Gastroesophageal sphincter (tissue), 4 donors: ENCODE results near the gene RGS11. TPM values are rescaled to one million over a fixed set of nuclear protein-coding genes. Genes with fewer than 3 reads are reported as not detected.
"Not testable (repeated sequence)": the region's sequence is repeated elsewhere in the genome, so short reads cannot be mapped to it uniquely, and the experiment has no call there.

Source experiments
- ATAC-seq: fragments of 150-250 bp; one replicate; pipeline ENCODE4 v1.9.1; 2016; ENCODE audit warnings: mild to moderate bottlenecking, moderate library complexity
- H3K27ac ChIP-seq, 4 donors: fragments of 200-600 bp; sonication (generic) in 3 of 4; 1 replicate in 3 of 4; 2 replicates in 1 of 4; pipeline ENCODE4 v1.5.1; 2016 to 2019
- H3K27me3 ChIP-seq: fragments of 200-600 bp; sonication (generic); one replicate; pipeline ENCODE4 v1.5.1; 2019
- H3K36me3 ChIP-seq, 2 donors: fragments of 200-600 bp; sonication (generic); one replicate each; pipeline ENCODE4 v1.5.1; 2019; ENCODE audit warnings: control low read depth in 1 of 2
- H3K4me1 ChIP-seq, 3 donors: fragments of 200-600 bp; sonication (generic); 1 replicate in 2 of 3; 2 replicates in 1 of 3; pipeline ENCODE4 v1.5.1; 2016 to 2019; ENCODE audit warnings: control low read depth in 2 of 3
- H3K4me3 ChIP-seq, 2 donors: fragments of 200-600 bp; sonication (generic); one replicate each; pipeline ENCODE4 v1.5.1; 2019; ENCODE audit warnings: mild to moderate bottlenecking in 1 of 2, moderate library complexity in 1 of 2
- H3K9me3 ChIP-seq, 3 donors: fragments of 200-600 bp; sonication (generic); one replicate each; pipeline ENCODE4 v1.5.1; 2017 to 2019; ENCODE audit warnings: control low read depth in 2 of 3
- CTCF ChIP-seq, 4 experiments: fragments of 200-600 bp in 2 of 4; fragments of 450-650 bp in 2 of 4; sonication (generic) in 1 of 4; IDR thresholded peaks; one replicate each; pipeline ENCODE4 v1.5.1; 2017 to 2019; ENCODE audit warnings: antibody characterized with exemption in 4 of 4, mild to moderate bottlenecking in 2 of 4, moderate library complexity in 2 of 4
- EP300 ChIP-seq: sonication (generic); formaldehyde crosslinking; IDR thresholded peaks from one replicate; pipeline ENCODE4 v1.6.1; 2017; ENCODE audit warnings: antibody characterized with exemption, mild to moderate bottlenecking
- POLR2A ChIP-seq, 2 donors: fragments of 450-650 bp; IDR thresholded peaks; one replicate each; pipeline ENCODE4 v1.6.1; 2017; ENCODE audit warnings: antibody characterized with exemption in 2 of 2, mild to moderate bottlenecking in 2 of 2, moderate library complexity in 1 of 2
- POLR2AphosphoS5 ChIP-seq: sonication (generic); formaldehyde crosslinking; IDR thresholded peaks from one replicate; pipeline ENCODE4 v1.6.1; 2017; ENCODE audit warnings: antibody characterized with exemption
- WGBS, 2 donors: methylation state at CpG; one replicate each; pipeline ENCODE4 v1.1.5; 2018; ENCODE audit warnings: low coverage in 1 of 2; 5-methylcytosine and 5-hydroxymethylcytosine counted together
- total RNA-seq, 4 donors: library from RNA; depleted of rRNA; stranded (reverse); fragments of >200 nt; gene quantifications; one replicate each; pipeline ENCODE4 v1.1.0, GENCODE V29; 2016

The RGS11 gene
- total RNA-seq, 4 donors from 2014 or later, result 3.0 to 11.5 (median 10.1) TPM

- no peak overlapping the region for H3K4me3 ChIP-seq
- H3K9me3 ChIP-seq, result no peaks in the 10 kb centered on the region
- TF ChIP-seq EP300 (no peak), POLR2A (IDR thresholded peaks at IDR 0.05) (no peak), CTCF (IDR thresholded peaks at IDR 0.05) (no peak), POLR2AphosphoS5 (no peak)
- peaks cover 0 to 25% of the 10 kb centered on the region in 2 donors for H3K36me3 ChIP-seq
- ATAC-seq, result no peak
- no peaks in the 10 kb centered on the region for H3K4me1 ChIP-seq
- WGBS, 2 donors, result 76% methylated on average over 18 of the region's 40 CpGs; no CpG with 5 or more reads in 1 of the 2 donors
- H3K27ac ChIP-seq, result no peak overlapping the region
- no peaks in the 10 kb centered on the region for H3K27me3 ChIP-seq
Measured at GRCh38 chr16:268141-269053, 7.3 kb downstream of the RGS11 start.

- not testable (repeated sequence) for H3K4me1 ChIP-seq, H3K27me3 ChIP-seq, ATAC-seq, H3K27ac ChIP-seq, H3K9me3 ChIP-seq, H3K4me3 ChIP-seq
- H3K36me3 ChIP-seq, result peaks cover 0 to 33% of the 10 kb centered on the region in 2 donors
- 81 to 84% methylated on average over 16 to 17 of the region's 17 CpGs for WGBS, 2 donors
Measured at GRCh38 chr16:267562-267961, 8.2 kb downstream of the RGS11 start.

GRCh38 chr16:266258-267164, 9.2 kb downstream of the RGS11 start:
- WGBS, 2 donors, result 60 to 80% methylated on average over 1 to 2 of the region's 25 CpGs
- no peaks in the 10 kb centered on the region for H3K9me3 ChIP-seq
- H3K27me3 ChIP-seq, result no peaks in the 10 kb centered on the region
- H3K36me3 ChIP-seq, result peaks cover 0 to 44% of the 10 kb centered on the region in 2 donors
- no peaks in the 10 kb centered on the region for H3K4me1 ChIP-seq
- no peak for ATAC-seq
- TF ChIP-seq CTCF (IDR thresholded peaks at IDR 0.05) (no peak), POLR2A (IDR thresholded peaks at IDR 0.05) (no peak), POLR2AphosphoS5 (no peak), EP300 (no peak)
- H3K27ac ChIP-seq, result no peak overlapping the region
- H3K4me3 ChIP-seq, result no peak overlapping the region

DNA sequence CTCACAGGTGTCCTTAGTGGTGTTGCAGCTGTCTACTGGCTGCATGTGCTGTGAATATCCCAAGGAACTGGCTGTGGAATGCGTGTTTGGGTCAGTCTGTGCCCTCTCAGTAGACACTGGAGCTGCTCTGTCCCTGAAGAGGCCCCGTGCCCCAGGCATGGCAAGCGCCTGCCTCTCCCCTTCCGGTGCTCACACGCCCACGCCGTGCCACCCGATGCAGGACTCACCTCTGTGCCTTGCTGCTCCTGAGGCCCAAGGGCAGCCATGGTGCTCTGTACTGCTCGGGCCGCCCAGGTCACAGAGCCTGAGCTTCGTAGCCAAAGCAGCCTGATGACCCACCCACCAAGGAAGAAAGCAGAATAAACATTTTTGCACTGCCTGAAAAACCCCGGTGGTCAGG, 10.0 kb downstream of the RGS11 start:
- H3K27ac ChIP-seq, result no peak overlapping the region
- no peak for TF ChIP-seq POLR2A (IDR thresholded peaks at IDR 0.05)
- no peak for TF ChIP-seq POLR2AphosphoS5
- TF ChIP-seq CTCF (IDR thresholded peaks at IDR 0.05), result no peak
- no peak for TF ChIP-seq EP300
- WGBS, 2 donors, result 69% methylated on average over 8 of the region's 12 CpGs; no CpG with 5 or more reads in 1 of the 2 donors
- H3K4me3 ChIP-seq, result no peak overlapping the region
- no peaks in the 10 kb centered on the region for H3K9me3 ChIP-seq
- no peak for ATAC-seq
- H3K27me3 ChIP-seq, result no peaks in the 10 kb centered on the region
- H3K4me1 ChIP-seq, result no peaks in the 10 kb centered on the region
- peaks cover 0 to 52% of the 10 kb centered on the region in 2 donors for H3K36me3 ChIP-seq

DNA sequence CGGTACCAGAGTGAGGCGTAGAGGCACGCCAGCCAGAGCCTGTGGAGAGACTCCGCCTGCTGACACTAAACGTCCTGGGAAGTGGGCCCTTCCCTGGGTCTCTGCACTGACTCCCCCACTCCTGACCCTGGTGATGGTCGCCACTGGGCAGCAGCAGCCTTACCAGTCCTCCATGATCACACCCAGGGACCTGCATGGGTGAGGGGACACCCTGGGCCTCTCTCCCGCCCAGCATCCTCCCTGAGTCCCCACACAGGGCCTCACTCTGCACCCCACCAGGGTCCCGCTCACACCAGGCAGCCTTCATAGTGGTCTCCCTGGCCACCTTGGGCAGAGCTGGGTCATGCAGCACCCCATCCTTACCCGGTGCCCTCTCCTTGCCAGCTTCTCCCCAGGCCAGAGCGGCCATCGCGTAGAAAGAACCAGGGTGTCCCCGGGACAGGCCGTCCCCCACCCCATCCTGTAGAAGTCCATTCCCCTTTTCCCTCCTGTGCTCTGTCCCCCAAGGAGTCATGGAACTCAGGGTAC, 10.7 kb downstream of the RGS11 start:
- no peak for ATAC-seq
- Histone ChIP-seq H3K36me3 (peaks cover 0 to 58% of the 10 kb centered on the region in 2 donors), H3K27ac (no peak overlapping the region), H3K4me1 (no peaks in the 10 kb centered on the region), H3K9me3 (no peaks in the 10 kb centered on the region), H3K4me3 (no peak overlapping the region), H3K27me3 (no peaks in the 10 kb centered on the region)
- no peak for TF ChIP-seq POLR2A (IDR thresholded peaks at IDR 0.05)
- WGBS, 2 donors, result 80% methylated on average over 4 of the region's 14 CpGs; no CpG with 5 or more reads in 1 of the 2 donors
